ENCODE results near the gene CNR1.
A peak's percentile ranks its signal among the peaks of the same experiment; 100 is the strongest.

Gene CNR1

DNA sequence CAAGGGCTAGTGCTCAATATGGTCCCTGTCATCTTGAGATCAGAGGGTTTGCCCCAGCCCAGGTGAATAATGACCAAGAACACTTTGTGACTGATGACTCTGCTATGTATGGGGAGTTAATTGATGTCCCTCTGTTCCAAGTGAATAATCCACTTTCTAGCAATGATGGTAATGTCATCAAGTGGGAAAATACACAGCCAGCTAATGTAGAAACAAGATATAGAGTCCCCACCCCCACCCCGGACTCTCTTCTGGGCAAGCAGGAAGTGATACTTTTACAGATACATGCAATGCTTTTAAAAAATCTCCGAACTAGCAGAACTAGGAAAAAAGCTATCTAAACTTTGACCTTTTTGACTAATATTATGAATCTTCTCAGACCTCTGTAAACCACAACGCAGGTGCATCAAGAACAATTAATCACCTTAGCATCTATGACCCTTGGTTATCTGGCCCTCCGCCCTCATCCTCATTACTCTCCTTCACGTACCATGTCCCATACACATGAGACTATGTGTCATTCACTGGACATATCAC, 30.5 kb downstream of the CNR1 start:
- peak; percentile 53 for DNase-seq (ENCODE audit: low read depth)
- no peak overlapping the region for H3K4me3 ChIP-seq (ENCODE audit: low read depth, low read length)
- TF ChIP-seq, protein P1, sequence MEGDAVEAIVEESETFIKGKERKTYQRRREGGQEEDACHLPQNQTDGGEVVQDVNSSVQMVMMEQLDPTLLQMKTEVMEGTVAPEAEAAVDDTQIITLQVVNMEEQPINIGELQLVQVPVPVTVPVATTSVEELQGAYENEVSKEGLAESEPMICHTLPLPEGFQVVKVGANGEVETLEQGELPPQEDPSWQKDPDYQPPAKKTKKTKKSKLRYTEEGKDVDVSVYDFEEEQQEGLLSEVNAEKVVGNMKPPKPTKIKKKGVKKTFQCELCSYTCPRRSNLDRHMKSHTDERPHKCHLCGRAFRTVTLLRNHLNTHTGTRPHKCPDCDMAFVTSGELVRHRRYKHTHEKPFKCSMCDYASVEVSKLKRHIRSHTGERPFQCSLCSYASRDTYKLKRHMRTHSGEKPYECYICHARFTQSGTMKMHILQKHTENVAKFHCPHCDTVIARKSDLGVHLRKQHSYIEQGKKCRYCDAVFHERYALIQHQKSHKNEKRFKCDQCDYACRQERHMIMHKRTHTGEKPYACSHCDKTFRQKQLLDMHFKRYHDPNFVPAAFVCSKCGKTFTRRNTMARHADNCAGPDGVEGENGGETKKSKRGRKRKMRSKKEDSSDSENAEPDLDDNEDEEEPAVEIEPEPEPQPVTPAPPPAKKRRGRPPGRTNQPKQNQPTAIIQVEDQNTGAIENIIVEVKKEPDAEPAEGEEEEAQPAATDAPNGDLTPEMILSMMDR (IDR thresholded peaks at IDR 0.05; ENCODE audit: low read depth, low read length, missing control alignments) = no peak

DNA sequence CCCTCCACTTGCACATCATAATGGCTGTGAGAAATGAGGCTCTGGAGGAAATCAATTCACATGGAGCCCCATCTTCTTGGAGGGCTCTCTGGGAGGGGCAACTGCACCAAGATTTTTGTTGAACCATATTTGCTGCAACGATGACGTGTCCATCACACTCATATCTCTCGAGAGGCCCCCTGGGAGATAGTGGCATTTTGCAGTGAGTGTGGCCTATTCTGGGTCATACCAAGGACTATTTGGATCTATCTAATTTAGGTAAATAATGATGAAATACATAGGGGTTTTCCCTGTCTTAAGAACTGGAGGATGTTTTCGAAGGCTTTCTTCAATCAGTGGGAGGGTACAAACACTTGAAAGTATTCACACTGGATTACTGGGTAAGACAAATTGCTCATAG, 31.6 kb downstream of the CNR1 start:
- TF ChIP-seq, protein P1 (IDR thresholded peaks at IDR 0.05; ENCODE audit: low read depth, low read length, missing control alignments) = no peak
- DNase-seq (ENCODE audit: low read depth) = no peak
- no peak overlapping the region for H3K4me3 ChIP-seq (ENCODE audit: low read depth, low read length)

DNA sequence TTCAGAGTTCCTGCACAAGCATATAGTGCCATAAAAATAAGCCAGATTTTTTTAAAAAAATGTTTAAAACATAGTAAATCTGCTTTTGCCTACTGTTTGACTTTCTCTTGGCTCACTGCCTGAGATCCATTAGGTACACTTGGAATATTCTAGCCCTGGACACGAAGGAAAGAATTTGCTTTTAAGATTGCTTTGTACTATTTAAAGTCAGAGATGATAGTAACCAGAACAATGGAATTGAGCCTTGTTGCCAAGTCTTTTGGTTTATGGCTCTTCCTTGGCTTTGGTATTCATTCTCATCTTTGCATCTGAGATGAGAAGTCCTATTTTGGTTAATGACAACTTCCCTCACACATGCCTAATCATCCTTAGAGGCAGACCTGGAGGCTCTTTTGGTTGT, 32.4 kb downstream of the CNR1 start:
- no peak for DNase-seq (ENCODE audit: low read depth)
- no peak overlapping the region for H3K4me3 ChIP-seq (ENCODE audit: low read depth, low read length)
- TF ChIP-seq, protein P1 (IDR thresholded peaks at IDR 0.05; ENCODE audit: low read depth, low read length, missing control alignments) = no peak

DNA sequence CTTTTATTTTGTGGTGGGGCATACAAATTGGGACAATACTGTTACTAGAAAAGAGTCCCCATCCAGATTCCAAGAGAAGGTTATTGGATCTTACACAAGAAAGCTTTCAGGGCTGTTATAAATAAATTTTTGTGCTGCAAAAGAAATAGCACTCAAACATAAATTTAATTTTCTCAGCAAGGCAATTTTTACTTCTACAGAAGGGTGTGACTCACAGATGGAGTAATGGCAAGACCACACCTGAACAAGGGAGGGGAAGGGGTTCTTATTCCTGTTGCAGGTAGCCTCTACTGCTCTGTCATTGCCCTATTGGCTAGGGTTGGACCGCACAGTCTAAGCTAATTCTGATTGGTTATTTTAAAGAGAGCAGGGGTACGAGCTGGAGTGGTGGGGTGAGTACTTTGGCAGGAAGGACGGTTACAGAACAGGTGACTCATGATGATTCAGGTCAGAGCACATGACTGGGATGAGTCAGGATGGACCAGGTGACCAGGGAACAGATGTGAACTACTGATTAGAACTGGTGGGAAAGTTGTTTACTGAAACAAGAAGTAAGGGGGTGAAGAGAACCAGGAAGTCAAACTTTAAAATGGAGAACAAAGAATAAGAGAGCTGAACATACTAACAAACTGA, 41.1 kb downstream of the CNR1 start:
- TF ChIP-seq, protein P1 (IDR thresholded peaks at IDR 0.05; ENCODE audit: low read depth, low read length, missing control alignments) = no peak

DNA sequence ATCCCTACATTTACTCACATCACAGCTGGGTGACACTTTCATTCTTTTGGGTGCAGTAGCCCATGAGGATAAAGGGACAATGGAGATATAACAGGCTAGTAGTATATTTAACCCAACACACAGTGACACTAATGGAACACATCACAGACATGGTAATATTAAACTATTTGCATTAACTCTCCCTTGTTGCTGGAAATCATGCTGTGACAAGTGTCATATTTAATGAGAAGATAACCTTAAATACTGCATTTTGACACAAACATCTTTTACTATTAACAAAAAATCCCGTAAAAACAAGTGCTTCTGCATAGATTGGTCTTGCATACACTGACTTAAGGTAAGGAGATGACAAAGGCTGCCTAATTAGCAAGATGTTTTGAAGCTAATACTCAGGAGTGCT, 45.5 kb downstream of the CNR1 start:
- H3K4me3 ChIP-seq (ENCODE audit: low read depth, low read length) = no peak overlapping the region
- no peak for DNase-seq (ENCODE audit: low read depth)
- TF ChIP-seq, protein P1 (IDR thresholded peaks at IDR 0.05; ENCODE audit: low read depth, low read length, missing control alignments) = no peak

More for the DNA sequence above, 41.1 kb downstream of the CNR1 start:
- no peak for DNase-seq (ENCODE audit: low read depth)
- H3K4me3 ChIP-seq (ENCODE audit: low read depth, low read length) = no peak overlapping the region

DNA sequence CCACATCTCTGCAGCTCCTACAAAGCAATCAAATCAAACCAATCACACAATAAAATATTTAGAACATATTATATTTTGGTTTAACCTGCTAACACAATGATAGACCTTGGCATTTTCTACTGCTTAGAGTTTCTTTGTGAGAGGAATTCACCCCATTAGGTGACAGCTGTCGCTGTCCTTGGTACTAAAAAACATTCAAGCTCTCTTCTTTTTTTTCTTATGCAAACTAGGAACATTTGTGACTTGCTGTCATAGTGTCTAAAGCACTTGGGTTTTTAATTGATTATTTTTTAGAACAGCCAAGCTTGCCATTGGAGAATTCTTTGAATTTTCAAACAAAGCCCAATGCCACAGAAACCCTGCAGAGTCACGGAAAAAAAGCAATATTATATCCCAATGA, 46.4 kb downstream of the CNR1 start:
- TF ChIP-seq, protein P1 (IDR thresholded peaks at IDR 0.05; ENCODE audit: low read depth, low read length, missing control alignments) = no peak
- no peak overlapping the region for H3K4me3 ChIP-seq (ENCODE audit: low read depth, low read length)
- no peak for DNase-seq (ENCODE audit: low read depth)

DNA sequence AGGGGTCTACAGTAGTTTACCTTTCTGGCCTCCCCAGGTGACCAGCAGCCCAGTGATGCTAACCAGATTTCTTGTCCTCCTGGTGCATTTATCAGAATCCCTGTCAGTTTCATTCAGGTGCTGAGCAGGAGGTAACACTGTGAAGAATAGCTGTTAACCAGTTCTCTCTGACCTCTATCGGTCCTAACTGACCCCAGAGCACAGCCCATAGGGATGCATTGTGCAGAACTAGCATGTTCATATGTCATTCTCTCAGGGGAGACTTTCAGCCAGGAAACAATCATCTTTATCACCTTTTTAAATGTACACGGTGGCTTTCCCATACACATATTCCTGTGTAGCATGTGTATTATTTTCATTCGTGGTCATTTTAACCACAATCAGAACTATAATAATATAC, 49.9 kb downstream of the CNR1 start:
- DNase-seq (ENCODE audit: low read depth) = no peak
- TF ChIP-seq, protein P1 (IDR thresholded peaks at IDR 0.05; ENCODE audit: low read depth, low read length, missing control alignments) = no peak
- no peak overlapping the region for H3K4me3 ChIP-seq (ENCODE audit: low read depth, low read length)
